Measurements from ENCODE around the gene COL1A2. TPM values are rescaled to one million over a fixed set of nuclear protein-coding genes. Genes with fewer than 3 reads are reported as not detected.

The COL1A2 gene
- total and polyA plus RNA-seq, 2 of the 4 experiments (the other 2 are of a cell fraction): 1,211 to 4,454 TPM

- TF ChIP-seq MXI1 (IDR thresholded peaks at IDR 0.05; ENCODE audit: borderline replicate concordance, low read depth, low read length) (no peak), NFE2L2 (IDR thresholded peaks at IDR 0.05; ENCODE audit: low read depth, low read length) (no peak), CEBPB (IDR thresholded peaks at IDR 0.05; ENCODE audit: low read depth, low read length) (no peak), POLR2A (IDR thresholded peaks at IDR 0.05; ENCODE audit: low read depth, low read length) (peak; percentile 32; the same call in 1 of the 2 replicates)
- TF ChIP-seq, protein P1, sequence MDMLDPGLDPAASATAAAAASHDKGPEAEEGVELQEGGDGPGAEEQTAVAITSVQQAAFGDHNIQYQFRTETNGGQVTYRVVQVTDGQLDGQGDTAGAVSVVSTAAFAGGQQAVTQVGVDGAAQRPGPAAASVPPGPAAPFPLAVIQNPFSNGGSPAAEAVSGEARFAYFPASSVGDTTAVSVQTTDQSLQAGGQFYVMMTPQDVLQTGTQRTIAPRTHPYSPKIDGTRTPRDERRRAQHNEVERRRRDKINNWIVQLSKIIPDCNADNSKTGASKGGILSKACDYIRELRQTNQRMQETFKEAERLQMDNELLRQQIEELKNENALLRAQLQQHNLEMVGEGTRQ (IDR thresholded peaks at IDR 0.05; ENCODE audit: low read depth, low read length): no peak
- Histone ChIP-seq H3K14ac (replicated peaks; ENCODE audit: low read depth, low read length) (no peak overlapping the region), H3K36me3 (ENCODE audit: control insufficient read depth, insufficient read depth, low read length) (peaks cover 37% of the 10 kb centered on the region), H3K9ac (ENCODE audit: low read depth, low read length) (no peak overlapping the region), H2BK20ac (ENCODE audit: low read depth, low read length) (no peak overlapping the region), H3K4ac (ENCODE audit: low read depth, low read length) (no peak overlapping the region), H2AK5ac (ENCODE audit: low read depth, low read length) (no peak overlapping the region), H2BK120ac (ENCODE audit: low read depth, low read length) (no peak overlapping the region), H3K27me3 (ENCODE audit: control insufficient read depth, insufficient read depth, low read length) (no peaks in the 10 kb centered on the region), H2BK5ac (ENCODE audit: low read depth, low read length, poor library complexity, severe bottlenecking) (peak overlapping the region; percentile 35), H3K18ac (ENCODE audit: low read depth, low read length) (no peak overlapping the region), H3K4me3 (ENCODE audit: insufficient read depth, low read depth, low read length) (no peak overlapping the region), H2AK9ac (replicated peaks; ENCODE audit: low read depth, low read length, poor library complexity) (no peak overlapping the region), H2BK15ac (ENCODE audit: low read depth, low read length) (no peak overlapping the region), H2AFZ (replicated peaks; ENCODE audit: low read length, poor library complexity) (no peak overlapping the region), H3K27ac (ENCODE audit: insufficient read depth, low read length) (no peak overlapping the region), H4K5ac (ENCODE audit: low read depth, low read length) (no peak overlapping the region), H3K79me1 (ENCODE audit: low read depth in 1 of 2, low read length in 2 of 2) (peaks cover 4 to 14% of the 10 kb centered on the region in 2 experiments; a peak in 3 of 4 replicates), H4K8ac (ENCODE audit: low read depth in 2 of 2, low read length in 2 of 2) (no peak overlapping the region), H4K20me1 (ENCODE audit: insufficient read depth, low read length) (peaks cover 58% of the 10 kb centered on the region; the same call in 1 of the 2 replicates), H3K4me1 (ENCODE audit: control insufficient read depth, insufficient read depth, low read length) (peaks cover 2% of the 10 kb centered on the region; the same call in 1 of the 2 replicates), H3K56ac (ENCODE audit: extremely low read depth, insufficient read depth, low read length) (no peak overlapping the region), H3K4me2 (ENCODE audit: low read depth, low read length) (no peak overlapping the region), H3K9me1 (ENCODE audit: insufficient read depth, low read length) (0 out of 2 replicates have a peak, but pooled peaks cover 2% of the 10 kb centered on the region), H3K23ac (ENCODE audit: low read depth, low read length) (no peak overlapping the region), H3K9me3 (ENCODE audit: control insufficient read depth, insufficient read depth, low read length) (no peaks in the 10 kb centered on the region), H4K91ac (ENCODE audit: insufficient read depth, low read depth, low read length) (no peak overlapping the region)
- dilution Hi-C loops (cut with HindIII; ENCODE audit: low sequenced_read_pairs, unreplicated experiment) (no loop called here), in situ Hi-C loops (cut with MboI; ENCODE audit: low sequenced_read_pairs) (loop anchor here (5.0 to 25.0 kb wide), 2 partner anchors 134 to 519 kb away; partner anchors contain the start of genes GNG11 and GNGT1), intact Hi-C loops (cut with micrococcal nuclease) (loop anchor here (1.0 to 10.0 kb wide), 3 partner anchors 57 to 527 kb away; partner anchors contain the start of gene GNGT1)
- no TSS peak for BruUV-seq (replicated peaks)
- ChIA-PET CTCF (interaction anchor here (1.4 to 4.2 kb wide), 3 partner anchors 136 to 143 kb away, joined by 3 to 14 read pairs (median 11); no protein-coding TSS in a partner anchor), POLR2A (ENCODE audit: unreplicated experiment) (interaction anchor here (1.0 to 1.4 kb wide), 2 partner anchors 56 to 135 kb away, joined by 5 read pairs; no protein-coding TSS in a partner anchor)
- DNase-seq (peak; percentile 86), ATAC-seq (ENCODE audit: low read depth) (peak; percentile 31)
- WGBS, 2 experiments (ENCODE audit: extremely low coverage in 2 of 2, insufficient read length in 1 of 2): no CpG with 5 or more reads among the region's 3 CpGs
These were observed 37.1 kb downstream of the COL1A2 start for GRCh38 chr7:94431619-94432280.
